GM12892 (cell line): ENCODE data around the gene NR4A3.

Source experiments
- POLR2A ChIP-seq: IDR thresholded peaks from 2 replicates; pipeline ENCODE4 v1.6.1; 2011; ENCODE audit warnings: low read depth, low read length, control low read depth
- TAF1 ChIP-seq: IDR thresholded peaks from 2 replicates; pipeline ENCODE4 v1.6.1; 2011; ENCODE audit warnings: low read depth, mild to moderate bottlenecking, control low read depth, low read length, borderline replicate concordance

DNA sequence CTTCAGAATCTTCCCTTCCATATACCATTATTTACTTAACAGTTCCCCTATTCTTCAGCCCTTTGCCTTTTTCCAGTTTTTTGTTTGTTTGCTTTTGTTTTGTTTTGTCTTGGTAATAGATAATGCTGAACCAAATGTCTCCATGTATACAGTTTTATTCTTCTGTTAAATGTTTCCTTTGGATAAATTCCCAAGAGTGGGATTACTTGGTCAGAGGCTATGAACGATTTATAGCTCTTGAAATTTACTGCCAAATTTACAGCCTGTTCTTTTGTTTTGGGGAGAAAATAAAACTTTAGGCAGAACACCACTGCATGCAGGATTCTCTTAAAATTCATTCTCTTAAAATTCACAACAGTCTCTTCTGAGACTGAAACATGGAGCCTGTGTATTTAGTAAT, 38.6 kb downstream of the NR4A3 start:
- TF ChIP-seq POLR2A: no peak
- no peak for TF ChIP-seq TAF1
